HL-60 (cell line): ENCODE measurements around the gene MICU1.

Experiments
- POLR2AphosphoS5 ChIP-seq: IDR thresholded peaks from 2 replicates; pipeline ENCODE4 v1.6.1; 2012; ENCODE audit warnings: low read depth
- TF ChIP-seq, protein P1 (sequence below): IDR thresholded peaks from one replicate; pipeline ENCODE4 v1.5.1; 2011; ENCODE audit warnings: low read length, control low read depth, inconsistent platforms; ENCODE audit not compliant: insufficient read depth
- TF ChIP-seq, protein P2 (sequence below): IDR thresholded peaks from 2 replicates; pipeline ENCODE4 v1.6.1; 2012; ENCODE audit warnings: low read depth; ENCODE audit not compliant: insufficient replicate concordance

DNA sequence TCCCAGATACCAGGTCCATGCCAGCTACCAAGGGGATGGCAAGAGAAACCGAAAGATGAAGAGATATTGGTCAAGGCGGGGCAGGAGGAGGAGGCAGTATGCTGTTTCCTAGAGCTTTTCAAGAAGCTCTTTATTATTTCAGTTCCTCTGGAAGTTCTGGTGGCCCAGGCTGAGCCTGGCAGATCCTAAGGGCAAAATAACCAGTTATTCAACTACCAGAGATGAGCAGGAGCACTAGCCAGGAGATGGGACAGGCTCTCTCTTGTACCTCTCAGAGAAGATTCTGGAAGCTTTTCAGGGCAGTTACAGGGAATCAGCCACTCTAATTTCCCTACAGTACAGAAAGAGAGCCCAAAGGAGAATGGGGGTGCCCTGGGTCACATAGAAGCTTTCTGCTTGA lies 276.4 kb downstream of the MICU1 start:
- TF ChIP-seq, protein P1, sequence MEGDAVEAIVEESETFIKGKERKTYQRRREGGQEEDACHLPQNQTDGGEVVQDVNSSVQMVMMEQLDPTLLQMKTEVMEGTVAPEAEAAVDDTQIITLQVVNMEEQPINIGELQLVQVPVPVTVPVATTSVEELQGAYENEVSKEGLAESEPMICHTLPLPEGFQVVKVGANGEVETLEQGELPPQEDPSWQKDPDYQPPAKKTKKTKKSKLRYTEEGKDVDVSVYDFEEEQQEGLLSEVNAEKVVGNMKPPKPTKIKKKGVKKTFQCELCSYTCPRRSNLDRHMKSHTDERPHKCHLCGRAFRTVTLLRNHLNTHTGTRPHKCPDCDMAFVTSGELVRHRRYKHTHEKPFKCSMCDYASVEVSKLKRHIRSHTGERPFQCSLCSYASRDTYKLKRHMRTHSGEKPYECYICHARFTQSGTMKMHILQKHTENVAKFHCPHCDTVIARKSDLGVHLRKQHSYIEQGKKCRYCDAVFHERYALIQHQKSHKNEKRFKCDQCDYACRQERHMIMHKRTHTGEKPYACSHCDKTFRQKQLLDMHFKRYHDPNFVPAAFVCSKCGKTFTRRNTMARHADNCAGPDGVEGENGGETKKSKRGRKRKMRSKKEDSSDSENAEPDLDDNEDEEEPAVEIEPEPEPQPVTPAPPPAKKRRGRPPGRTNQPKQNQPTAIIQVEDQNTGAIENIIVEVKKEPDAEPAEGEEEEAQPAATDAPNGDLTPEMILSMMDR, result no peak
- TF ChIP-seq POLR2AphosphoS5, result no peak
- TF ChIP-seq, protein P2, sequence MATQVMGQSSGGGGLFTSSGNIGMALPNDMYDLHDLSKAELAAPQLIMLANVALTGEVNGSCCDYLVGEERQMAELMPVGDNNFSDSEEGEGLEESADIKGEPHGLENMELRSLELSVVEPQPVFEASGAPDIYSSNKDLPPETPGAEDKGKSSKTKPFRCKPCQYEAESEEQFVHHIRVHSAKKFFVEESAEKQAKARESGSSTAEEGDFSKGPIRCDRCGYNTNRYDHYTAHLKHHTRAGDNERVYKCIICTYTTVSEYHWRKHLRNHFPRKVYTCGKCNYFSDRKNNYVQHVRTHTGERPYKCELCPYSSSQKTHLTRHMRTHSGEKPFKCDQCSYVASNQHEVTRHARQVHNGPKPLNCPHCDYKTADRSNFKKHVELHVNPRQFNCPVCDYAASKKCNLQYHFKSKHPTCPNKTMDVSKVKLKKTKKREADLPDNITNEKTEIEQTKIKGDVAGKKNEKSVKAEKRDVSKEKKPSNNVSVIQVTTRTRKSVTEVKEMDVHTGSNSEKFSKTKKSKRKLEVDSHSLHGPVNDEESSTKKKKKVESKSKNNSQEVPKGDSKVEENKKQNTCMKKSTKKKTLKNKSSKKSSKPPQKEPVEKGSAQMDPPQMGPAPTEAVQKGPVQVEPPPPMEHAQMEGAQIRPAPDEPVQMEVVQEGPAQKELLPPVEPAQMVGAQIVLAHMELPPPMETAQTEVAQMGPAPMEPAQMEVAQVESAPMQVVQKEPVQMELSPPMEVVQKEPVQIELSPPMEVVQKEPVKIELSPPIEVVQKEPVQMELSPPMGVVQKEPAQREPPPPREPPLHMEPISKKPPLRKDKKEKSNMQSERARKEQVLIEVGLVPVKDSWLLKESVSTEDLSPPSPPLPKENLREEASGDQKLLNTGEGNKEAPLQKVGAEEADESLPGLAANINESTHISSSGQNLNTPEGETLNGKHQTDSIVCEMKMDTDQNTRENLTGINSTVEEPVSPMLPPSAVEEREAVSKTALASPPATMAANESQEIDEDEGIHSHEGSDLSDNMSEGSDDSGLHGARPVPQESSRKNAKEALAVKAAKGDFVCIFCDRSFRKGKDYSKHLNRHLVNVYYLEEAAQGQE, result no peak
